ENCODE measurements around the gene RAD21L1. TPM values are rescaled to one million over a fixed set of nuclear protein-coding genes. Genes with fewer than 3 reads are reported as not detected.

The RAD21L1 gene
- polyA plus RNA-seq, 3 donors, result not detected

- Histone ChIP-seq H2AFZ (ENCODE audit: insufficient read depth, low read depth, low read length, poor library complexity, severe bottlenecking) (no peak overlapping the region), H3K9ac (ENCODE audit: insufficient read depth, low read length, poor library complexity, severe bottlenecking) (no peak overlapping the region), H3K27me3 (ENCODE audit: control insufficient read depth in 2 of 2, insufficient read depth in 2 of 2, low read length in 2 of 2) (no peaks in the 10 kb centered on the region), H3K27ac (ENCODE audit: low read depth in 1 of 2, low read length in 2 of 2) (no peak overlapping the region), H3K4me3 (replicated peaks in 1 of 3; ENCODE audit: low read depth in 2 of 3, low read length in 3 of 3) (no peak overlapping the region), H3K4me1 (ENCODE audit: control insufficient read depth in 1 of 2, insufficient read depth in 2 of 2, low read length in 2 of 2) (no peaks in the 10 kb centered on the region), H3K4me2 (replicated peaks; ENCODE audit: extremely low read depth, low read length, poor library complexity, severe bottlenecking) (no peak overlapping the region), H3K79me2 (ENCODE audit: insufficient read depth, low read length) (no peaks in the 10 kb centered on the region), H4K20me1 (ENCODE audit: insufficient read depth, low read length) (no peaks in the 10 kb centered on the region), H3K36me3 (replicated peaks in 1 of 2; ENCODE audit: control insufficient read depth in 1 of 2, insufficient read depth in 2 of 2, low read length in 2 of 2) (no peaks in the 10 kb centered on the region), H3K9me3 (replicated peaks in 1 of 2; ENCODE audit: control insufficient read depth in 1 of 2, insufficient read depth in 1 of 2, low read length in 2 of 2) (no peaks in the 10 kb centered on the region)
- H3K27ac Mint-ChIP-seq, result peak overlapping the region in 1 of 7 donors; percentile 21
- intact Hi-C loops (cut with micrococcal nuclease), result no loop called here
- WGBS (ENCODE audit: insufficient coverage), result 91% methylated on average over 6 of the region's 11 CpGs
- H3K9me3 Mint-ChIP-seq, result peaks cover 0 to 2% (median 0%) of the 10 kb centered on the region in 7 donors
- TF ChIP-seq, protein P1, sequence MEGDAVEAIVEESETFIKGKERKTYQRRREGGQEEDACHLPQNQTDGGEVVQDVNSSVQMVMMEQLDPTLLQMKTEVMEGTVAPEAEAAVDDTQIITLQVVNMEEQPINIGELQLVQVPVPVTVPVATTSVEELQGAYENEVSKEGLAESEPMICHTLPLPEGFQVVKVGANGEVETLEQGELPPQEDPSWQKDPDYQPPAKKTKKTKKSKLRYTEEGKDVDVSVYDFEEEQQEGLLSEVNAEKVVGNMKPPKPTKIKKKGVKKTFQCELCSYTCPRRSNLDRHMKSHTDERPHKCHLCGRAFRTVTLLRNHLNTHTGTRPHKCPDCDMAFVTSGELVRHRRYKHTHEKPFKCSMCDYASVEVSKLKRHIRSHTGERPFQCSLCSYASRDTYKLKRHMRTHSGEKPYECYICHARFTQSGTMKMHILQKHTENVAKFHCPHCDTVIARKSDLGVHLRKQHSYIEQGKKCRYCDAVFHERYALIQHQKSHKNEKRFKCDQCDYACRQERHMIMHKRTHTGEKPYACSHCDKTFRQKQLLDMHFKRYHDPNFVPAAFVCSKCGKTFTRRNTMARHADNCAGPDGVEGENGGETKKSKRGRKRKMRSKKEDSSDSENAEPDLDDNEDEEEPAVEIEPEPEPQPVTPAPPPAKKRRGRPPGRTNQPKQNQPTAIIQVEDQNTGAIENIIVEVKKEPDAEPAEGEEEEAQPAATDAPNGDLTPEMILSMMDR (IDR thresholded peaks at IDR 0.05), result no peak
- H3K27me3 Mint-ChIP-seq (ENCODE audit: low read depth in 3 of 3), result peaks cover 1 to 10% (median 7%) of the 10 kb centered on the region in 3 donors
- no peaks in the 10 kb centered on the region for H3K4me1 Mint-ChIP-seq
- H3K36me3 Mint-ChIP-seq, result no peaks in the 10 kb centered on the region
- no peak for DNase-seq
- H3K4me3 Mint-ChIP-seq, result no peak overlapping the region
Observed at GRCh38 chr20:1287787-1288569, 62.1 kb downstream of the RAD21L1 start.

- H3K4me3 Mint-ChIP-seq, result no peak overlapping the region
- Histone ChIP-seq H3K79me2 (ENCODE audit: insufficient read depth, low read length) (no peaks in the 10 kb centered on the region), H2AFZ (ENCODE audit: insufficient read depth, low read depth, low read length, poor library complexity, severe bottlenecking) (no peak overlapping the region), H3K27me3 (ENCODE audit: control insufficient read depth in 2 of 2, insufficient read depth in 2 of 2, low read length in 2 of 2) (no peaks in the 10 kb centered on the region), H3K9me3 (replicated peaks in 1 of 2; ENCODE audit: control insufficient read depth in 1 of 2, insufficient read depth in 1 of 2, low read length in 2 of 2) (no peaks in the 10 kb centered on the region), H4K20me1 (ENCODE audit: insufficient read depth, low read length) (no peaks in the 10 kb centered on the region), H3K4me1 (ENCODE audit: control insufficient read depth in 1 of 2, insufficient read depth in 2 of 2, low read length in 2 of 2) (no peaks in the 10 kb centered on the region), H3K27ac (ENCODE audit: low read depth in 1 of 2, low read length in 2 of 2) (no peak overlapping the region), H3K4me2 (replicated peaks; ENCODE audit: extremely low read depth, low read length, poor library complexity, severe bottlenecking) (no peak overlapping the region), H3K36me3 (replicated peaks in 1 of 2; ENCODE audit: control insufficient read depth in 1 of 2, insufficient read depth in 2 of 2, low read length in 2 of 2) (no peaks in the 10 kb centered on the region), H3K4me3 (replicated peaks in 1 of 3; ENCODE audit: low read depth in 2 of 3, low read length in 3 of 3) (no peak overlapping the region), H3K9ac (ENCODE audit: insufficient read depth, low read length, poor library complexity, severe bottlenecking) (no peak overlapping the region)
- peaks cover 0 to 2% (median 0%) of the 10 kb centered on the region in 7 donors for H3K9me3 Mint-ChIP-seq
- WGBS (ENCODE audit: insufficient coverage), result 86% methylated on average over 4 of the region's 5 CpGs
- intact Hi-C loops (cut with micrococcal nuclease), result no loop called here
- no peaks in the 10 kb centered on the region for H3K4me1 Mint-ChIP-seq
- H3K36me3 Mint-ChIP-seq, result no peaks in the 10 kb centered on the region
- H3K27ac Mint-ChIP-seq, result no peak overlapping the region
- DNase-seq, result no peak
- H3K27me3 Mint-ChIP-seq (ENCODE audit: low read depth in 3 of 3), result peaks cover 0 to 7% (median 6%) of the 10 kb centered on the region in 3 donors
- TF ChIP-seq, protein P1 (IDR thresholded peaks at IDR 0.05), result no peak
Observed at GRCh38 chr20:1291191-1291741, 65.4 kb downstream of the RAD21L1 start.
